Placental pericyte (primary cell): ENCODE measurements around the gene CPT1A. TPM values are rescaled to one million over a fixed set of nuclear protein-coding genes. Genes with fewer than 3 reads are reported as not detected.

Experiments used
- total RNA-seq: library from RNA; depleted of rRNA; stranded (reverse); fragments of >200 nt; gene quantifications from 2 replicates; pipeline ENCODE4 v1.2.3, GENCODE V29; 2012

Gene CPT1A
- total RNA-seq = 31.1 and 35.7 TPM in 2 replicates

GRCh38 chr11:68841718-68842426, at the start of gene CPT1A:
CPT1A (minus strand) TSS chr11:68841916; CDS start chr11:68815474, 26,442 bp downstream.

GRCh38 chr11:68751331-68751856, 90.3 kb downstream of the CPT1A start, which contains the start of gene TESMIN:
TESMIN (minus strand) TSS chr11:68751520; CDS start chr11:68750660, 860 bp downstream.

Other genes starting within 250 kb of the CPT1A start
- 0.72 TPM in 1 of 2 replicates, not detected in the other for gene GAL, start 157.4 kb downstream of the CPT1A start, total RNA-seq
- 0.44 and 0.57 TPM in 2 replicates for gene TESMIN, start 90.4 kb downstream of the CPT1A start, total RNA-seq
- gene MRPL21, start 61.9 kb upstream of the CPT1A start, total RNA-seq = 55.6 and 61.1 TPM in 2 replicates
- gene IGHMBP2, start 62.0 kb upstream of the CPT1A start, total RNA-seq = 9.4 and 18.0 TPM in 2 replicates
- gene MRGPRD, start 139.1 kb upstream of the CPT1A start, total RNA-seq = not detected in 2 replicates
- gene MRGPRF, start 171.3 kb upstream of the CPT1A start, total RNA-seq = 16.2 and 51.7 TPM in 2 replicates
- gene TPCN2, start 207.0 kb upstream of the CPT1A start, total RNA-seq = 11.8 and 13.7 TPM in 2 replicates